Activated naive CD4-positive, alpha-beta T cell treated with anti-CD3 and anti-CD28 coated beads, Interleukin-2, amount 50 U/mL, for 72 hours (primary cell): ENCODE measurements around the gene EVA1A. TPM values are rescaled to one million over a fixed set of nuclear protein-coding genes. Genes with fewer than 3 reads are reported as not detected.
A peak's percentile ranks its signal among the peaks of the same experiment; 100 is the strongest.

ENCODE experiments used
- ATAC-seq, 2 donors: fragments of 150-1000 bp; cut with Tn5 transposase; 2 replicates each; pipeline ENCODE4 v1.10.0; 2021; ENCODE audit warnings: mild to moderate bottlenecking in 2 of 2, moderate library complexity in 2 of 2
- DNase-seq, 2 donors: peaks; one replicate each; pipeline ENCODE4 v3.0.0; 2021 to 2022; ENCODE audit warnings: low spot score in 2 of 2
- H3K27ac Mint-ChIP-seq, 2 donors: one replicate each; pipeline ENCODE4 v1.8.0; 2022; ENCODE audit warnings: mild to moderate bottlenecking in 2 of 2, mixed read lengths in 2 of 2
- H3K36me3 Mint-ChIP-seq, 2 donors: one replicate each; pipeline ENCODE4 v1.8.0; 2022; ENCODE audit warnings: mixed read lengths in 2 of 2
- H3K9me3 Mint-ChIP-seq, 2 donors: one replicate each; pipeline ENCODE4 v1.8.0; 2022; ENCODE audit warnings: mixed read lengths in 2 of 2
- total RNA-seq, 2 donors: library from RNA; stranded (reverse); gene quantifications; one replicate each; pipeline ENCODE4 v1.2.3, GENCODE V29; 2022

The EVA1A gene
- total RNA-seq, 2 donors from 2014 or later = 0.72 TPM; not detected in 1

GRCh38 chr2:75570948-75571729 lies 10.4 kb upstream of the EVA1A start:
- DNase-seq (no peak), ATAC-seq (no peak)
- Mint-ChIP-seq H3K36me3 (peaks cover 0 to 10% of the 10 kb centered on the region in 2 donors), H3K27ac (no peak overlapping the region), H3K9me3 (peaks cover 0 to 5% of the 10 kb centered on the region in 2 donors)

- Mint-ChIP-seq H3K9me3 (peaks cover 0 to 5% of the 10 kb centered on the region in 2 donors), H3K36me3 (peaks cover 0 to 10% of the 10 kb centered on the region in 2 donors), H3K27ac (no peak overlapping the region)
- ATAC-seq = no peak
- DNase-seq = no peak
Observed at GRCh38 chr2:75570024-75570947, 9.5 kb upstream of the EVA1A start.

GRCh38 chr2:75569546-75569945 lies 8.8 kb upstream of the EVA1A start:
- H3K9me3 Mint-ChIP-seq = peaks cover 0 to 5% of the 10 kb centered on the region in 2 donors
- DNase-seq (no peak), ATAC-seq (no peak)
- H3K27ac Mint-ChIP-seq = no peak overlapping the region
- peaks cover 0 to 10% of the 10 kb centered on the region in 2 donors for H3K36me3 Mint-ChIP-seq

- H3K27ac Mint-ChIP-seq = no peak overlapping the region
- peaks cover 0 to 5% of the 10 kb centered on the region in 2 donors for H3K9me3 Mint-ChIP-seq
- no peak for DNase-seq
- peaks cover 0 to 10% of the 10 kb centered on the region in 2 donors for H3K36me3 Mint-ChIP-seq
- ATAC-seq = no peak
Observed at GRCh38 chr2:75568174-75568573, 7.4 kb upstream of the EVA1A start.

GRCh38 chr2:75565472-75566462 lies 5.0 kb upstream of the EVA1A start:
- Mint-ChIP-seq H3K9me3 (peaks cover 0 to 5% of the 10 kb centered on the region in 2 donors), H3K27ac (no peak overlapping the region), H3K36me3 (peaks cover 0 to 10% of the 10 kb centered on the region in 2 donors)
- no peak for DNase-seq
- ATAC-seq = no peak

- ATAC-seq = peak in 1 of 2 donors; percentile 29
- Mint-ChIP-seq H3K36me3 (peaks cover 0 to 7% of the 10 kb centered on the region in 2 donors), H3K9me3 (peaks cover 0 to 5% of the 10 kb centered on the region in 2 donors), H3K27ac (no peak overlapping the region)
- DNase-seq = no peak
Observed at GRCh38 chr2:75564713-75565359, 4.1 kb upstream of the EVA1A start.

- ATAC-seq (no peak), DNase-seq (no peak)
- H3K9me3 Mint-ChIP-seq = no peaks in the 10 kb centered on the region
- no peak overlapping the region for H3K27ac Mint-ChIP-seq
- peaks cover 0 to under 1% of the 10 kb centered on the region in 2 donors for H3K36me3 Mint-ChIP-seq
Observed at GRCh38 chr2:75564026-75564688, 3.4 kb upstream of the EVA1A start.

- peak in 1 of 2 donors; percentile 41 for ATAC-seq
Observed at GRCh38 chr2:75563591-75563990, 2.9 kb upstream of the EVA1A start.

GRCh38 chr2:75562513-75562864 lies 1.8 kb upstream of the EVA1A start:
- no peaks in the 10 kb centered on the region for H3K36me3 Mint-ChIP-seq
- no peak for DNase-seq
- H3K9me3 Mint-ChIP-seq = no peaks in the 10 kb centered on the region
- no peak overlapping the region for H3K27ac Mint-ChIP-seq
- ATAC-seq = no peak

More at GRCh38 chr2:75563591-75563990, 2.9 kb upstream of the EVA1A start:
- Mint-ChIP-seq H3K27ac (no peak overlapping the region), H3K36me3 (no peaks in the 10 kb centered on the region), H3K9me3 (no peaks in the 10 kb centered on the region)
- DNase-seq = no peak

- H3K9me3 Mint-ChIP-seq = no peaks in the 10 kb centered on the region
- DNase-seq (no peak), ATAC-seq (peak in 1 of 2 donors; percentile 57)
- H3K36me3 Mint-ChIP-seq = no peaks in the 10 kb centered on the region
- H3K27ac Mint-ChIP-seq = no peak overlapping the region
Observed at GRCh38 chr2:75561566-75562512, 1.1 kb upstream of the EVA1A start.

- Mint-ChIP-seq H3K9me3 (no peaks in the 10 kb centered on the region), H3K36me3 (no peaks in the 10 kb centered on the region), H3K27ac (no peak overlapping the region)
- no peak for DNase-seq
- ATAC-seq = peak; percentile 48 to 68
Observed at GRCh38 chr2:75560022-75560767, 544 bp downstream of the EVA1A start.

GRCh38 chr2:75559680-75560021 lies 1.1 kb downstream of the EVA1A start:
- no peak for ATAC-seq
- Mint-ChIP-seq H3K36me3 (no peaks in the 10 kb centered on the region), H3K9me3 (no peaks in the 10 kb centered on the region), H3K27ac (no peak overlapping the region)
- DNase-seq = no peak

GRCh38 chr2:75558786-75559679 lies 1.7 kb downstream of the EVA1A start:
- DNase-seq (no peak), ATAC-seq (no peak)
- H3K9me3 Mint-ChIP-seq = no peaks in the 10 kb centered on the region
- no peak overlapping the region for H3K27ac Mint-ChIP-seq
- no peaks in the 10 kb centered on the region for H3K36me3 Mint-ChIP-seq
